Stimulated activated memory B cell treated with anti-CD40 and anti-IgM and Interleukin-4, amounts not matched to agents 10 μg/mL and 1 μg/mL and 100 μg/mL, for 72 hours (primary cell): Measurements from ENCODE around the gene TECRL.

Source experiments
- ATAC-seq: fragments of 150-1000 bp; cut with Tn5 transposase; 2 replicates; pipeline ENCODE4 v1.10.0; 2021
- H3K27ac Mint-ChIP-seq: one replicate; pipeline ENCODE4 v1.8.0; 2022; ENCODE audit warnings: mild to moderate bottlenecking, mixed read lengths
- H3K27me3 Mint-ChIP-seq: one replicate; pipeline ENCODE4 v1.8.0; 2022; ENCODE audit warnings: mixed read lengths
- H3K36me3 Mint-ChIP-seq: one replicate; pipeline ENCODE4 v1.8.0; 2022; ENCODE audit warnings: mixed read lengths
- H3K4me1 Mint-ChIP-seq: one replicate; pipeline ENCODE4 v1.8.0; 2022; ENCODE audit warnings: mixed read lengths
- H3K4me3 Mint-ChIP-seq: one replicate; pipeline ENCODE4 v1.8.0; 2022; ENCODE audit warnings: mild to moderate bottlenecking, moderate library complexity, mixed read lengths
- H3K9me3 Mint-ChIP-seq: one replicate; pipeline ENCODE4 v1.8.0; 2022; ENCODE audit warnings: mixed read lengths

Gene TECRL, protein sequence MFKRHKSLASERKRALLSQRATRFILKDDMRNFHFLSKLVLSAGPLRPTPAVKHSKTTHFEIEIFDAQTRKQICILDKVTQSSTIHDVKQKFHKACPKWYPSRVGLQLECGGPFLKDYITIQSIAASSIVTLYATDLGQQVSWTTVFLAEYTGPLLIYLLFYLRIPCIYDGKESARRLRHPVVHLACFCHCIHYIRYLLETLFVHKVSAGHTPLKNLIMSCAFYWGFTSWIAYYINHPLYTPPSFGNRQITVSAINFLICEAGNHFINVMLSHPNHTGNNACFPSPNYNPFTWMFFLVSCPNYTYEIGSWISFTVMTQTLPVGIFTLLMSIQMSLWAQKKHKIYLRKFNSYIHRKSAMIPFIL

DNA sequence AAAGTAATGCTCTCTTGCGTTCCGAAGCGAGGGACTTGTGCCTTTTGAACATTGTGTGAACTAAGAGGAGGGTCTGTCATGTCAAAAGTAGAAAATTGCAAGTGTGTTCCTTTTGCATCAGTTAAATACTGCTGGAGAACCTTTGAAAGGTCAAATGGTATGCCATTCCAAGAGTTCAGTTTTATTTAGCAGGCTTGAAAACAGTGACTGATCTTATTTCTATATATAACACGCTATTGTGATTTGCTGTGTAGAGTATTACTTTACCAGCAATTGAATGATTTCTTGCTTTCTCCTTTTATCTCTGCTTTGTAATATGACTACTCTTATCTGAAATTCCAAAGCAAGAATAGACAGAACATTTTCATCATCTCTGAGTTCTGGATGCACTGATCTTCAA lies at the start of gene TECRL:
TSS of gene TECRL (minus strand) at position 151 of the 400 bp plus-strand sequence. CDS start at position 52, 99 bp downstream.
- Mint-ChIP-seq H3K36me3 (no peaks in the 10 kb centered on the region), H3K4me3 (no peak within 1 kb of the TSS), H3K9me3 (no peaks in the 10 kb centered on the region), H3K27ac (no peak within 1 kb of the TSS), H3K27me3 (no peaks in the 10 kb centered on the region), H3K4me1 (no peaks in the 10 kb centered on the region)
- ATAC-seq = no peak

DNA sequence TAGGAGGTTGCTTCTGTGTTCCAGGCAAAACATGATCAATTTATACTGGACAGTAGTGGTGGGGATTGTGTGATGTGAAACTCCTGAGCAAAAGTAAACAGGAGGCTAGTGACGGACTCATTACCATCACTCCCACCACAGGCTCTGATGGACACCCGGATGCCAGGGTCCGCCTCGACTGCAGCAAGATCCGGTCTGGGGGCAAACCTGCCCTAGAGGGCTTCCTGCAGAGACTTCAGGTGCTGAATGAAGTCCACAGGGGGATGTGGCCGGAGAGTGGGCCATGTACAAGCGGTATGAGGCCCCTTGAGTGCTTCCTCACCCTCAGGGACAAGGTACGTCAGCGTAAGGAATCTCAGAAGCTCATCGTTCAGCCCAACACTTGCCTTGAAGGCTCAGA lies 23.4 kb upstream of the TECRL start:
- Mint-ChIP-seq H3K36me3 (no peaks in the 10 kb centered on the region), H3K27ac (no peak overlapping the region), H3K4me3 (no peak overlapping the region), H3K4me1 (no peaks in the 10 kb centered on the region), H3K9me3 (peaks cover 10% of the 10 kb centered on the region), H3K27me3 (no peaks in the 10 kb centered on the region)
- ATAC-seq = no peak

DNA sequence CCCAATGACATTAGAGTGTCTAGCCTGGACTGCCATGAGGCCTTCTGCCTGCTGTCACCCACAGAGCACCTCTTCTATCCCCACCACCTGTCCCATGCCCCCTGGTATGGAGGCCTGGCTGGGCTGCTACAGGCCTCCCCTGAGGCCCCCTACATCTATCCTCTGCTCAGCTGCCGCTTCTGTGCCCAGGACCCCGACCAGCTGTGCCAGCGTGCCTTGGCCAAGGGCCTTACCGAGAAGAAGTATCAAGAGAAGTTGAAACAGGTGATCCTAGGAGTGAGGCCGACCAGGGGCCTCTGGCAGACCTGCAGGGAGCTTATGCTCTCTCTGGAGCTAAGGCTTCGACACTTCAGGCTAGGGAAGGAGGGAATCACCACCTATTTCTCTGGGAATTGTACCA lies 21.7 kb upstream of the TECRL start:
- no peak overlapping the region for H3K4me3 Mint-ChIP-seq
- H3K27me3 Mint-ChIP-seq = no peaks in the 10 kb centered on the region
- H3K9me3 Mint-ChIP-seq = peaks cover 10% of the 10 kb centered on the region
- no peaks in the 10 kb centered on the region for H3K36me3 Mint-ChIP-seq
- peak; percentile 25 for ATAC-seq
- H3K27ac Mint-ChIP-seq = no peak overlapping the region
- no peaks in the 10 kb centered on the region for H3K4me1 Mint-ChIP-seq

GRCh38 chr4:64417974-64418373 lies 8.7 kb upstream of the TECRL start:
- Mint-ChIP-seq H3K4me3 (no peak overlapping the region), H3K27ac (no peak overlapping the region), H3K9me3 (no peaks in the 10 kb centered on the region), H3K36me3 (no peaks in the 10 kb centered on the region), H3K4me1 (no peaks in the 10 kb centered on the region), H3K27me3 (no peaks in the 10 kb centered on the region)
- ATAC-seq = no peak

GRCh38 chr4:64407000-64407399 lies 2.2 kb downstream of the TECRL start:
- Mint-ChIP-seq H3K4me3 (no peak overlapping the region), H3K36me3 (no peaks in the 10 kb centered on the region), H3K27ac (no peak overlapping the region), H3K9me3 (no peaks in the 10 kb centered on the region), H3K27me3 (no peaks in the 10 kb centered on the region), H3K4me1 (no peaks in the 10 kb centered on the region)
- no peak for ATAC-seq

GRCh38 chr4:64405761-64406160 lies 3.5 kb downstream of the TECRL start:
- H3K27me3 Mint-ChIP-seq = no peaks in the 10 kb centered on the region
- H3K4me1 Mint-ChIP-seq = no peaks in the 10 kb centered on the region
- H3K9me3 Mint-ChIP-seq = no peaks in the 10 kb centered on the region
- no peaks in the 10 kb centered on the region for H3K36me3 Mint-ChIP-seq
- no peak for ATAC-seq
- no peak overlapping the region for H3K4me3 Mint-ChIP-seq
- no peak overlapping the region for H3K27ac Mint-ChIP-seq

GRCh38 chr4:64402684-64403083 lies 6.6 kb downstream of the TECRL start:
- no peaks in the 10 kb centered on the region for H3K9me3 Mint-ChIP-seq
- H3K4me1 Mint-ChIP-seq = no peaks in the 10 kb centered on the region
- H3K36me3 Mint-ChIP-seq = no peaks in the 10 kb centered on the region
- no peak overlapping the region for H3K4me3 Mint-ChIP-seq
- H3K27ac Mint-ChIP-seq = no peak overlapping the region
- ATAC-seq = no peak
- no peaks in the 10 kb centered on the region for H3K27me3 Mint-ChIP-seq

DNA sequence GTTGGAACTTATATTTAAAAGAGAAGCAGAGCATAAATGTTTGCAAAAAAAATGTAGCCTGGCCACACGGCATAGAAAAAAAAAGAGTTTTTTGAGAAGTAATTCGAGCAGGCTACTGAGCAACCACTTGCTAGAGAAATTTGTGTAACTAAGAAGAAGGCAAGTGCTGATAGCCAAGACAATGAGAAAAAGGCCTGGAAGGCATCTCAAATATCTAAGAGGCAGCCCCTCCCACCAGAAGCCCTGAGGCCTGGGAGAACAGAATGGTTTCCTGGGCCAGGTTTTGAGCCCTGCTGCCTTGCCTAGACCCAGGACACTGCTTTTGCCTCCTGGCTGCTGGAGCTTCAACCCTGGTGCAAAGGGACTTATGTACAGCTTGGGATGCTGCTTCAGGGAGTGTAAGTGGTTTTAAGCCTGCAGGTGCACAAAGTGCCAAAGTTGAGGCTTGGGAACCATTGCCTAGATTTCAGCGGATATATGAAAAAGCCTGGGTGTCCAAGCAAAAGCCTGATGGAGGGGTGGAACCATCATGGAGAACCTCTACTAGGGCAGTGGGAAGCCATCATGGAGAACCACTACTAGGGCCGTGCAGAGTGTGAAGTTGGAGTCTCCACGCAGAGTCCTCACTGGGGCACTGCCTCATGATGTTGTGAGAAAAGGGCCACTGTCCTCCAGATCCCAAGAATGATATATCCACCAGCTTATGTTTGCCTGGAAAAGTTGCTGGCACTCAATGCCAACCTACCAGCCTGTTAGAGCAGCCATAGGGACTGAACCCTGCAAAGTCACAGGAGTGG lies 9.7 kb downstream of the TECRL start:
- no peaks in the 10 kb centered on the region for H3K36me3 Mint-ChIP-seq
- no peak for ATAC-seq
- no peaks in the 10 kb centered on the region for H3K4me1 Mint-ChIP-seq
- no peaks in the 10 kb centered on the region for H3K27me3 Mint-ChIP-seq
- H3K9me3 Mint-ChIP-seq = peaks cover 3% of the 10 kb centered on the region
- H3K27ac Mint-ChIP-seq = no peak overlapping the region
- H3K4me3 Mint-ChIP-seq = no peak overlapping the region

- H3K4me3 Mint-ChIP-seq = no peak overlapping the region
- no peak for ATAC-seq
- peaks cover 6% of the 10 kb centered on the region for H3K9me3 Mint-ChIP-seq
- H3K27me3 Mint-ChIP-seq = no peaks in the 10 kb centered on the region
- no peaks in the 10 kb centered on the region for H3K4me1 Mint-ChIP-seq
- no peak overlapping the region for H3K27ac Mint-ChIP-seq
- H3K36me3 Mint-ChIP-seq = no peaks in the 10 kb centered on the region
Measured at GRCh38 chr4:64394469-64394868, 14.8 kb downstream of the TECRL start.

DNA sequence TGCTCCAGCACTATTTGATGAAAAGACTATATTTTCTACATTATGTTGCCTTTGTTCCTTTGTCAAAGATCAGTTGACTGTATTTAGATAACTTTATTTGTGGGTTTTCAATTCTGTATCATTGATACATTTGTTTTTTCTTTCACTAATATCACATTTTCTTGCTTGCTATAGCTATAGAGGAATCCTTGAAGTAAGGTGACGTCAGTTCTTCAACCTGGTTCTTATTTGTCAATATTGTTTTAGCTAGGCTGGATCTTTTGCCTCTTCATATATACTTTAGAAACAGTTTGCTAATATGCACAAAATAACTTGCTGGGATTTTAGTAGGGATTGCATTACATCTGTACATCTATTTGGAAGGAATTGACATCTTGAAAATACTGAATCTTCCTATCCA lies 21.0 kb downstream of the TECRL start:
- Mint-ChIP-seq H3K4me3 (no peak overlapping the region), H3K36me3 (no peaks in the 10 kb centered on the region), H3K4me1 (no peaks in the 10 kb centered on the region), H3K27ac (no peak overlapping the region), H3K9me3 (peaks cover 3% of the 10 kb centered on the region), H3K27me3 (no peaks in the 10 kb centered on the region)
- no peak for ATAC-seq

GRCh38 chr4:64385220-64385619 lies 24.0 kb downstream of the TECRL start:
- Mint-ChIP-seq H3K9me3 (peaks cover 3% of the 10 kb centered on the region), H3K4me1 (no peaks in the 10 kb centered on the region), H3K27me3 (no peaks in the 10 kb centered on the region), H3K36me3 (no peaks in the 10 kb centered on the region), H3K27ac (no peak overlapping the region), H3K4me3 (no peak overlapping the region)
- ATAC-seq = no peak

DNA sequence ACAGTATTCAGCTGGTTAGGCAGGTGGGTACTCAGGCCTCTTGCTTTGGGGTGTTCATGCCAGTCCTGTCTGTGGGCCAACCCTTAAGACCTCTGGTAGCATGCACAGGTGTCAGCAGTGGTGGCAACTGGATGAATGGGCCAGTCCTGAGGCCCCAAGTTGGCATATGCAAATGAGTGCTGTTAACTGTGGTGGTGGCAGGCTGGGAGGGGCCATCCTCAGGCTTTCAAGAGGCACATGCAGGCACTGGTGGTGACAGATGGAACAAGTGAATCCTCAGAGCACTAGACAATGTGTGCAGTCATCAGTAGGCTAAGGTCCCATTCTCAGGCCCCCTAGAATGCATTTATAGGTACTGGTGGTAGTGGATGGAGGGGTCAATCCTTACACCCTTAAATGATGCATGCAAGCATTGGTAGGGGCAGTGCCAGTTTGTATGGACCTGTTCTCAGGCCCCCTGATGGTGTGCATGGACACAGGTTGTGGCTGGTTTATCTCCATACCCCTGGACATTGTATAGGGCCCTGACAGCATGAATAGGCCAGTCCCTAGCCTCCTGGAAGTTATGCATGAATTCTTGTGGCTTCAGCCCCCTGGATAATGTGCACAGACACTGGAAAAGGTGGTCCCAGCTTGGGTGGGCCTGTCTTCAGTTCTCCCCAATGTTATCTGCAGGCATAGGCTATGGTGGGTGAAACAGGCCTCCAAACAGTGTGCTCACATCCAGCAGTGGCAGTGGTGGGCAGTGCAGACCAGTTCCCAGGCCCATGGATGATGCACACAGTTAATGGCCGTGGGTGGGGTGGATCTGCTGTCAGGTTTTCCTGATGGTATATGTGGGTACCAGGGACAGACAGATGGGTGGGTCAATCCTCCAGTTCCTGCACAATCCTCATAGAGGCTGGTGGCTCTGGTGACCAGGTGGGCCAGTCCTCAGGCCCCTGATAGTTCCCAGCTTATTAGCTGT lies 24.7 kb downstream of the TECRL start:
- Mint-ChIP-seq H3K4me3 (no peak overlapping the region), H3K9me3 (peaks cover 3% of the 10 kb centered on the region), H3K27me3 (no peaks in the 10 kb centered on the region), H3K27ac (no peak overlapping the region), H3K4me1 (no peaks in the 10 kb centered on the region), H3K36me3 (no peaks in the 10 kb centered on the region)
- ATAC-seq = peak; percentile 12

GRCh38 chr4:64368741-64369140 lies 40.5 kb downstream of the TECRL start:
- no peak overlapping the region for H3K27ac Mint-ChIP-seq
- peaks cover 5% of the 10 kb centered on the region for H3K9me3 Mint-ChIP-seq

GRCh38 chr4:64361399-64361740 lies 47.9 kb downstream of the TECRL start:
- ATAC-seq = peak; percentile 24
- H3K4me3 Mint-ChIP-seq = no peak overlapping the region
- H3K9me3 Mint-ChIP-seq = peaks cover 3% of the 10 kb centered on the region
- no peaks in the 10 kb centered on the region for H3K27me3 Mint-ChIP-seq
- H3K4me1 Mint-ChIP-seq = no peaks in the 10 kb centered on the region
- no peaks in the 10 kb centered on the region for H3K36me3 Mint-ChIP-seq
- no peak overlapping the region for H3K27ac Mint-ChIP-seq

More at GRCh38 chr4:64368741-64369140, 40.5 kb downstream of the TECRL start:
- no peak overlapping the region for H3K4me3 Mint-ChIP-seq
- no peaks in the 10 kb centered on the region for H3K27me3 Mint-ChIP-seq
- no peaks in the 10 kb centered on the region for H3K4me1 Mint-ChIP-seq
- ATAC-seq = no peak
- H3K36me3 Mint-ChIP-seq = no peaks in the 10 kb centered on the region
